GM12872 (cell line): ENCODE results near the gene EFCAB12.

Experiments
- TF ChIP-seq, protein P1 (sequence below): IDR thresholded peaks from 3 replicates; pipeline ENCODE4 v1.5.1; 2011; ENCODE audit warnings: low read depth, mild to moderate bottlenecking, low read length, moderate library complexity; ENCODE audit not compliant: insufficient read depth

Gene EFCAB12

DNA sequence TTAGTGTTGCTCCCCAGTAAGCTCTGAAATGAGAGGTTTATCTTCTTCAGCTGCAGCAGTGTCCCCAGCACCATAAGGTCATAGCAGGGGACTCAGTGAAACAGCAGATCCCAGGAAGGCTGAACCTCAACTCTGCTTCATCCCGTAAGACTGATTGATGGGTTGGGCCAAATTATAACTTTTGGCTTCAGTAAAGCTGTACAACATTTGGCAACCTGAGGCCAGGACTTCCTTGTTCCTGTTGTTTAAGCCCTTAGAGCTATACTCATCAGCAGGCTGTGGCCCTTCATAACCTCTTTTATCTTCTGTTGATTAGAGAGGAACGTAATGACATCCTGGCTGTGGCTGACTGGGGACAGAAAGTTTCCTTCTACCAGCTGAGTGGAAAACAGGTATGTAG lies 40.6 kb upstream of the EFCAB12 start:
- TF ChIP-seq, protein P1, sequence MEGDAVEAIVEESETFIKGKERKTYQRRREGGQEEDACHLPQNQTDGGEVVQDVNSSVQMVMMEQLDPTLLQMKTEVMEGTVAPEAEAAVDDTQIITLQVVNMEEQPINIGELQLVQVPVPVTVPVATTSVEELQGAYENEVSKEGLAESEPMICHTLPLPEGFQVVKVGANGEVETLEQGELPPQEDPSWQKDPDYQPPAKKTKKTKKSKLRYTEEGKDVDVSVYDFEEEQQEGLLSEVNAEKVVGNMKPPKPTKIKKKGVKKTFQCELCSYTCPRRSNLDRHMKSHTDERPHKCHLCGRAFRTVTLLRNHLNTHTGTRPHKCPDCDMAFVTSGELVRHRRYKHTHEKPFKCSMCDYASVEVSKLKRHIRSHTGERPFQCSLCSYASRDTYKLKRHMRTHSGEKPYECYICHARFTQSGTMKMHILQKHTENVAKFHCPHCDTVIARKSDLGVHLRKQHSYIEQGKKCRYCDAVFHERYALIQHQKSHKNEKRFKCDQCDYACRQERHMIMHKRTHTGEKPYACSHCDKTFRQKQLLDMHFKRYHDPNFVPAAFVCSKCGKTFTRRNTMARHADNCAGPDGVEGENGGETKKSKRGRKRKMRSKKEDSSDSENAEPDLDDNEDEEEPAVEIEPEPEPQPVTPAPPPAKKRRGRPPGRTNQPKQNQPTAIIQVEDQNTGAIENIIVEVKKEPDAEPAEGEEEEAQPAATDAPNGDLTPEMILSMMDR = no peak

DNA sequence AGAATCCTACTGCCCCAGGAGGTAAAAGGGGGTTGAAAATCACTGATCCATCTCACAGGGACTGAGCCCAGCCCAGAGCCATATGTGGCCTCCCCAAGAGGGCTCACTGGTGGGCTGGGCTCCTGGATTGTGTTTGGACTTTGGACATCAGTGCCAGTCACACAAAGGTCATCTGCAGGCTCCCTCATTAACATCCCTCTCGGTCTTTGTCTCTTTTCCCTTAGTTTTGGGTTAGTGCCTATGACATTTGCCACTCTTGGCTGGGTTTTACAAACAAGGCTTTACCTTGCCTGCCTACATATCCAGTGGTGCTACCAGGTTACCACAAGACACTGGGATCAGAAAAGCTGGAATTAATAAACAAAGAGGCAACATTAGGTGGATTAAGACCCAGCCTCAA lies 39.5 kb upstream of the EFCAB12 start:
- TF ChIP-seq, protein P1 = no peak

DNA sequence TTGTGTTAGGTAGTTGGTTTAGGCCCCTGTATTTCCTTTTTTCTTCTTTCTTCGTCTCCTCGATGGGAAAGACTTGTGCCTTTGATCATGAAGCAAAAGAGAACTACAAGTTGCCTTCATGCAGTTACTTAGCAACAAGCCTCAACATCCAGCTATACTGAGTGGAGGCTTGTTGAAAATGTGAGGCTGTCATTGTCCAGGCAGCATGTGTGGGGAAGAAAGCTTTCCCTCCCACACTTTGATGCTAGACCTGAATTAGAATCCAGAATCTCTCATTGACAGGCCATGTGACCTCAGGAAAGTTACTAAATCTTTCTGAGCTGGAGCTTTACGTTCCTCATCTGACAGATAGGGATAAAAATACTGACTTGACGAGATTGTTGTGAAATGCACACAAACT lies 35.3 kb upstream of the EFCAB12 start:
- TF ChIP-seq, protein P1 = no peak

DNA sequence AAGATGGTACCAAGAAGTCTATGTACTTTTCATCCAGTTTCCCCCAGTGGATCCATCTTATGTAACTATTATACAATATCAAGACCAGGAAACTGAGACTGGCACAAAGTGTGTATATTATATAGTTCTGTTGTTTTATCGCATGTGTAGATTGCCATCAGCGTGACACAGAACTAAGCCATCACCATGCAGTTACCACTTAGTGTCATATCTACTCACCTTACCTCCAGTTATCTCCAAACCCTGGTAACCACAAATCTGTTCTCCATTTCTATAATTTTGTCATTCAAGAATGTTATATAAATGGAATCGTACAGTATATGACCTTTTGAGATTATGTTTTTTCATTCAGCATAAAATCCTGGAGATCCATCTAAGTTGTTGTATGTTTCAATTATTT lies 34.7 kb upstream of the EFCAB12 start:
- TF ChIP-seq, protein P1 = no peak

DNA sequence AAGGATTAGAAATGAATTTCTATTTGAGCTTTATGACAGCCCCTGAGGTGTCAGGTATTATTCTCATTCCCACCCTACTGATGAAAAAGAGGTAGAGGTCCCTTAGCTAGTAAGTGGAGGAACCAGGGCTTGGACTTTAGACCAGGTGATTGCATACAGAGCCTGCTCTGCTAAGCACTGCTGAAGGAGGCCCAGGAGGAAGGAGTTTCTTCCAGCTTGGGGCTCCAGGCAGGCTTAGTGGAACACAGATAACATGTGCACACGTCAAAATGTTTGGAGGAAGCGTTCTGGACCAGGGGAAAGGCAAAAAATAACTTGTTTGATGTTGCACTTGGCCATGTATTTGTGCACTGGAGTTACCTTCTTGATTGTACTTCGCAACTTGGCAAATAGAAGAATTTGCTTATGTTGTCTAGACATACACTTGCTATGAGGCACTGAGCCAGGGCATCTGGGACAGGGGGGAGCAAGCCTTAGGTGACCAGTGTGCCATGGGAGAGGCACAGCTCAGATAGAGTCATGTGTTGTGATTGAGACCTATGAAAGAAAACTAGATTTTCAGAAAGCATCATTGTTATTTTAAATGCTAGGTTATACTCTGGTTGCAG lies 34.0 kb upstream of the EFCAB12 start:
- TF ChIP-seq, protein P1 = no peak

DNA sequence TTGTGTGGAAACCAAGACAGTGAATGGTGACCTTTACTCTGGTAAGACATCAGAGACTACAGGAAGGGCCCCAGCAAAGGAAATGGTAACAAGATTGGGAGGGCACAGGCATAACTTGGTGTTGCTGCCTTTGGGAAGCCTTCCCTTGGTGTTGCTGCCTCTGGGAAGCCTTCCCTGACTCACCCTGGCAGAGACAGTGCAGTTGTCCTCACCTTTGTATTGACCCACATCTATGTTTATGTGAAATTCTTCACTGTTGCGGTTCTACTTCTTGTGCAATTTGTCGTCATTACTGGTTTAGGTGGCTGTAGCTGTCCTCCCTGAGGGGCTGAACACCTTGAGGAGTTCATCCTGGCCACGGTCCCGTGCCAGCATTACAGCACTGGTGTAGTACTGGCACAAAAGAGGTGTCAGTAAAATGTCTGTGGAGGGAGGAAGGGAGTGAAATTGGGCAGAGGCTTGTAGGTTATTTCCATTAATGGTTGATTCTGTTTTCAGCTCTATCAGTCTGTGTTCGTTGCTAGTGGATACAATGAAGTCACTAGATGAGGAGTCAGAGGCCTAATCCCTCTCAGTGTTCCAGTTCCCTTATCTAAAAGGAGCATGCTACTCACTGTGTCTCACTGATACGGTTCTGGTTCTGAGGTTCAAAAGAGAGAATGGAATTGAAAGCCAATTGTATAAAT lies 33.2 kb upstream of the EFCAB12 start:
- TF ChIP-seq, protein P1 = no peak

DNA sequence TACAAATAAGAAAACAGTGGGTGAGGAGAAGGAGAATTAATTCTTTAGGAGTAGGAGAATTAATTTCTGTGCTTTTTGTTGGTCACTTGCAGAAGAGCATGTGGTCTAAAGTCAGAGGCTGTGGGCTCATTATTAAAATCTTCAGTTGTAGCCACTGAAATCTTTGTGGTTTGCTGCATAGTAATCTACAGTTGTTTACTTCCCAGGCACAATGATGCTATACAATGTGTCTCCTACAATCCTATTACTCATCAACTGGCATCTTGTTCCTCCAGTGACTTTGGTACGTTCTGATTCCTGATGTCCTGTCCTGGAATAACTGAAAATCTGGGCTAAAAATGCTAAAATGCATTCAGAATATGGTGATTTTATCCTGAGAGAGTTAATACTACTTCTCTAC lies 32.6 kb upstream of the EFCAB12 start:
- TF ChIP-seq, protein P1 = no peak

DNA sequence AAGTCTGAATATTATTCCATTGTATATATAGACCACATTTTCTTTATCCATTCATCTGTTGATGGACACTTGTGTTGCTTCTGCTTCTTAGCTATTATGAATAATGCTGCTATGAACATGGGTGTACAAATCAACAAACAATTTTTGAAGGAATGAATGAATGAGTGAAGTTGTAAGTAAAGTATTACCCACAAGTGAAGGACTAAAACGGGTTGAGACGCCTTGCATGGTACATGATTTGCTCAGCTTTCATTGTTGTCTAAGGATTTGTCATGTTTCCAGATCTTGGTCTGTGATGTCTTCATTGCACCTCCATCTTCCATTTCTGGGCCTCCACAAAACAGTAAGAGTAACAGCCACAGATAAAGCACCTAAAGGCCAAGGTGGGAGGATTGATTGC lies 32.1 kb upstream of the EFCAB12 start:
- TF ChIP-seq, protein P1 = no peak
